Activated CD4-positive, alpha-beta memory T cell treated with anti-CD3 and anti-CD28 coated beads, Interleukin-2, amount 10 ng/mL, durations not matched to agents 7 days and 5 days (primary cell): ENCODE results near the gene IFT122. TPM values are rescaled to one million over a fixed set of nuclear protein-coding genes. Genes with fewer than 3 reads are reported as not detected.

Source experiments
- CTCF ChIA-PET: fragments of 350-600 bp; sonication (Branson Sonifier 250); formaldehyde crosslinking; loops from one replicate; lab custom pipeline; 2021; ENCODE audit warnings: antibody characterized with exemption, inconsistent platforms; lab: Charles Lee
- POLR2A ChIA-PET: fragments of 350-600 bp; sonication (Branson Sonifier 250); formaldehyde crosslinking; loops from one replicate; lab custom pipeline; 2021; ENCODE audit warnings: antibody characterized with exemption; lab: Charles Lee
- DNase-seq: peaks from one replicate; pipeline ENCODE4 v3.0.0-alpha.2; 2020
- H3K27ac Mint-ChIP-seq: one replicate; pipeline ENCODE4 v1.8.0; 2021; ENCODE audit warnings: mild to moderate bottlenecking, mixed read lengths
- H3K27me3 Mint-ChIP-seq: one replicate; pipeline ENCODE4 v1.8.0; 2021; ENCODE audit warnings: mixed read lengths
- H3K36me3 Mint-ChIP-seq: one replicate; pipeline ENCODE4 v1.8.0; 2021; ENCODE audit warnings: low read depth, mixed read lengths
- H3K4me1 Mint-ChIP-seq: one replicate; pipeline ENCODE4 v1.8.0; 2021; ENCODE audit warnings: mixed read lengths
- H3K4me3 Mint-ChIP-seq: one replicate; pipeline ENCODE4 v1.8.0; 2021; ENCODE audit warnings: mild to moderate bottlenecking, mixed read lengths
- H3K9me3 Mint-ChIP-seq: one replicate; pipeline ENCODE4 v1.8.0; 2021; ENCODE audit warnings: mixed read lengths
- total RNA-seq, 2 experiments: library from RNA; stranded (reverse); gene quantifications; one replicate each; pipeline ENCODE4 v1.2.3, GENCODE V29; 2021

Gene IFT122
- total RNA-seq, 2 experiments from 2014 or later, result 22.6 to 22.8 TPM

GRCh38 chr3:129417326-129417725 lies 22.7 kb upstream of the IFT122 start:
- POLR2A ChIA-PET, result interaction anchor here (0.6 to 1.4 kb wide), 3 partner anchors 12 to 38 kb away, joined by 3 read pairs; no protein-coding TSS in a partner anchor
- no peak overlapping the region for H3K4me3 Mint-ChIP-seq

DNA sequence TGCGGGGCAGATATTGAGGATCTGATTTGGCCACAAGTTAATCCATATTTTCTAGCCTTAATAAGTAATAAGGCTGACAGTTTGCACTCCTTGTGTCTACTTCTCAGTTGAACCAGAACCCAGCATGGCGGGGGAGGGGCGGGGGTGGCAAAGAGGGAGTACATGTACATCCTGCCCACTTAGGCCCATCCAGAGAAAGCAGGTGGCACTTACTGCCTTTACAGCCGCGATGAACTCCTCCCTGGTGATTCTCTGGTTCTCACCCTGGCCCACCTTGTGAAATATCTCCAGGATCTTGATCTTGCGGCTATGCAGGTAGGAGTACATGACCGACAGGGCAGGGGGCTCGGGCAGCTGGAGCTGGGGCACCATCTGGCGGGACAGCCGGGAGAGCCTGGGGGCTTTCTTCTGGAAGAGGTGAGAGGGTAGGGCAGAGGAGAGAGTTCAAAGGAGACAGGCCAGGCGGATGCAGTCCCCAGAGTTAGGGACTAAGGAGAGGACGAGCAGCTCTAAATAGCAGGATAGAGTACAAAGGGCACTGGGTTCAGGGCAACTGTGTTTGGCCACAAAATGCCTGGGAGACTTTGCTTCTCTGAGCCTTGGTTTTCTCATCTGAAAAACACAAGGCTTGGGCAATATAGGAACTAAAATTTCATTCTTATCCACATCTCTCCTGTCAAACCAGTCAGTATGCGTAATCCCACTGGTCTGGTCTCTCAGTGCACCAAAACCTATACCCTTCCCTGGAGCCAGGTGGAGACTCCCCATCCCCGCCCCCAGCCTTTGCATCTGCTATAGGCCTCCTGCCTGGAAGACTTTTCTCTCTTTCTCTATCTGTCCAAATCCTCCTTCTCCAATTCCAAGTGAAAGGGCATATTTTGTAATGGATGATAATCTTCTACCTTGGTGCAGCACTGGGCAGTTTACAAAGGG lies 21.7 kb upstream of the IFT122 start:
- no peak for DNase-seq
- Mint-ChIP-seq H3K4me3 (no peak overlapping the region), H3K27ac (no peak overlapping the region)

More at GRCh38 chr3:129417326-129417725, 22.7 kb upstream of the IFT122 start:
- H3K27me3 Mint-ChIP-seq, result peaks cover 4% of the 10 kb centered on the region
- DNase-seq, result no peak
- CTCF ChIA-PET, result interaction anchor here (1.2 kb wide), 1 partner anchor 23 kb away, joined by 3 read pairs; the partner anchor contains the start of genes IFT122 and MBD4
- no peaks in the 10 kb centered on the region for H3K9me3 Mint-ChIP-seq
- H3K27ac Mint-ChIP-seq, result no peak overlapping the region
- no peaks in the 10 kb centered on the region for H3K4me1 Mint-ChIP-seq
- no peaks in the 10 kb centered on the region for H3K36me3 Mint-ChIP-seq

DNA sequence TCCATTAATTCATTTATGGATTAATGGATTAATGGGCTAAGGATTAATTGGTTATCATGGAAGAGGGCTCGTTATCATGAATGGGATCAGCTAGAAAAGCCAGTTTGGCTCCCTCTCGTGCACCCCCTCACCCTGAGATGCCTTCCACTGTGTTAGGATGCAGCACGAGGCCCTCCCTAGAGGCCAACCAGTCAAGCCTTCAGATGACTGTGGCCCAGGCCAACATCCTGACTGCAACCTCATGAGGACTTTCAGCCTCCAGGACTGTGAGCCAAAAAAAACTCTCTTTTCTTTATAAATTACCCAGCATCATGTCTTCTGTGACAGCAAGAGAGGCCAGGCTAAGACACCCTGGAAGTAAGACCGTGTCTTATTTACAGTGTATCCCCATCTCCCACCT lies 20.5 kb upstream of the IFT122 start:
- POLR2A ChIA-PET, result interaction anchor here (2.3 kb wide), 1 partner anchor 9 kb away, joined by 8 read pairs; the partner anchor contains the start of gene EFCAB12
- CTCF ChIA-PET, result no interaction called here
- H3K4me3 Mint-ChIP-seq, result no peak overlapping the region

More for the DNA sequence above, 21.7 kb upstream of the IFT122 start:
- H3K27me3 Mint-ChIP-seq, result no peaks in the 10 kb centered on the region
- ChIA-PET CTCF (interaction anchor here (1.2 kb wide), 1 partner anchor 22 kb away, joined by 3 read pairs; the partner anchor contains the start of genes IFT122 and MBD4), POLR2A (interaction anchor here (1.0 to 2.3 kb wide), 3 partner anchors 10 to 21 kb away, joined by 3 to 8 read pairs (median 3); partner anchors contain the start of gene EFCAB12)
- H3K36me3 Mint-ChIP-seq, result no peaks in the 10 kb centered on the region
- H3K9me3 Mint-ChIP-seq, result no peaks in the 10 kb centered on the region
- H3K4me1 Mint-ChIP-seq, result no peaks in the 10 kb centered on the region

GRCh38 chr3:129421236-129421883 lies 18.7 kb upstream of the IFT122 start:
- no peak overlapping the region for H3K27ac Mint-ChIP-seq
- no peak overlapping the region for H3K4me3 Mint-ChIP-seq
- H3K27me3 Mint-ChIP-seq, result no peaks in the 10 kb centered on the region
- no peaks in the 10 kb centered on the region for H3K36me3 Mint-ChIP-seq
- H3K4me1 Mint-ChIP-seq, result peaks cover 5% of the 10 kb centered on the region
- no peak for DNase-seq
- POLR2A ChIA-PET, result interaction anchor here (1.1 kb wide), 1 partner anchor 19 kb away, joined by 4 read pairs; the partner anchor contains the start of genes IFT122 and MBD4
- H3K9me3 Mint-ChIP-seq, result no peaks in the 10 kb centered on the region
- CTCF ChIA-PET, result interaction anchor here (1.6 kb wide), 1 partner anchor 105 kb away, joined by 3 read pairs; a partner anchor contains a TSS

More for the DNA sequence above, 20.5 kb upstream of the IFT122 start:
- Mint-ChIP-seq H3K9me3 (no peaks in the 10 kb centered on the region), H3K36me3 (no peaks in the 10 kb centered on the region), H3K27ac (no peak overlapping the region), H3K27me3 (no peaks in the 10 kb centered on the region), H3K4me1 (peaks cover 5% of the 10 kb centered on the region)
- no peak for DNase-seq

DNA sequence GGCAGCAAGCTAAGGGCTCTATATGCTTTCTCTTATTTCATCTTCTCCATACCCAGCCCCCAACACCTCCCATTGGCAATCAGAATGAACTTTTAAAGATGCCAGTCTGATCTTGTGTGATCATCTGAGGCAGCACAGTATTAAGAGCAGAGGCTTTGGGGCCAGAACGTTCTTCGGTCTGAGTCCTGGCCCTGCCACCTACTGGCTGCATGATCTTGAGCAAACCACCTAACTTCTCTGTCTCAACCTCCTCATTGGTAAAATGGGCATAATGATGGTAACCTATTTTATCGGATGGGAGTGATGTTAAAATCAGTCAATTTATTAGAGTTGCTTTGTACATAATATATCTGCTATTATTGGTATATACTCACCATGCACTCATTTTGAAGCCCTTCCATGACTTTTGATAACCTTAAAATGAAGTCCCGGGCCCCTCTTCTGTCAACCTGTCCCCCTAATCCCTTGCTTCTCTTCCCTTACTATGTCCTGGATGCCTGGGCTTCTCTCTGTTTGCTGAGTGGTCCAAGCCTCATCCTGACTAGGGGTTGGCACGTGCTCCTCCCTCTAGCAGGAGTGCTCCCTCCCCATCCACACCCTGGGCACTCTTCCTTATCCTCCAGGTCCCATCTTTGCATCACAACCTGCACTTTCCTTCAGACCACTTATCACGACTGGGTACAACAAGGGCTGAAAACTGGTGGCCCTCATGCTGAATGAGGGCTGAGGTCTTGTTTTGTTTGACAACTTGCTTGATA lies 17.9 kb upstream of the IFT122 start:
- H3K36me3 Mint-ChIP-seq, result no peaks in the 10 kb centered on the region
- POLR2A ChIA-PET, result interaction anchor here (1.1 to 1.6 kb wide), 2 partner anchors 18 kb away, joined by 4 to 7 read pairs; partner anchors contain the start of genes IFT122 and MBD4
- H3K4me1 Mint-ChIP-seq, result peaks cover 5% of the 10 kb centered on the region
- no peak overlapping the region for H3K27ac Mint-ChIP-seq
- H3K9me3 Mint-ChIP-seq, result no peaks in the 10 kb centered on the region
- no peak for DNase-seq
- no peaks in the 10 kb centered on the region for H3K27me3 Mint-ChIP-seq
- H3K4me3 Mint-ChIP-seq, result no peak overlapping the region
- CTCF ChIA-PET, result interaction anchor here (1.5 to 1.6 kb wide), 2 partner anchors 22 to 106 kb away, joined by 3 to 6 read pairs; a partner anchor contains a TSS

DNA sequence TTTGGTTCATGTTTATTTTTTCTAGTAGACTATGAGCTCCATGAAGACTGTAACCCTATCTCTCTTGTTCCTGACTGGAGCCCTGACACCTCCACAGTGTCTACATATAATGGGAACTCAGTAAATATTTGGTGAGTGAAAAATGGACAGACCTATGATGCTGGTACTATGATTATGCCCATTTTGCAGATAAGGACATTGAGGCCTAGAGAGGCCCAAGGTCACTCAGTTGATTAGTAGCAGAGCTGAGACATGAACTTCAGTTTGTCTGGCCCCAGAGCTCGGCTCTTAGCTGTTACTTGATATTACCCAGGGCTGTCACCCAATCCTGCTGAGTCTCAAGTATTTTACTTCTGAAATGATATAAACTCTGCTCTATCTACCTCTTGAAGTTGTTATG lies 17.1 kb upstream of the IFT122 start:
- Mint-ChIP-seq H3K36me3 (no peaks in the 10 kb centered on the region), H3K27ac (no peak overlapping the region), H3K4me1 (peaks cover 8% of the 10 kb centered on the region), H3K4me3 (no peak overlapping the region), H3K27me3 (peaks cover 4% of the 10 kb centered on the region), H3K9me3 (no peaks in the 10 kb centered on the region)
- CTCF ChIA-PET, result interaction anchor here (0.9 to 1.5 kb wide), 2 partner anchors 23 to 105 kb away, joined by 3 to 6 read pairs; no protein-coding TSS in a partner anchor
- no peak for DNase-seq
- POLR2A ChIA-PET, result interaction anchor here (1.1 to 1.6 kb wide), 2 partner anchors 18 to 19 kb away, joined by 3 to 7 read pairs; partner anchors contain the start of genes IFT122 and MBD4

DNA sequence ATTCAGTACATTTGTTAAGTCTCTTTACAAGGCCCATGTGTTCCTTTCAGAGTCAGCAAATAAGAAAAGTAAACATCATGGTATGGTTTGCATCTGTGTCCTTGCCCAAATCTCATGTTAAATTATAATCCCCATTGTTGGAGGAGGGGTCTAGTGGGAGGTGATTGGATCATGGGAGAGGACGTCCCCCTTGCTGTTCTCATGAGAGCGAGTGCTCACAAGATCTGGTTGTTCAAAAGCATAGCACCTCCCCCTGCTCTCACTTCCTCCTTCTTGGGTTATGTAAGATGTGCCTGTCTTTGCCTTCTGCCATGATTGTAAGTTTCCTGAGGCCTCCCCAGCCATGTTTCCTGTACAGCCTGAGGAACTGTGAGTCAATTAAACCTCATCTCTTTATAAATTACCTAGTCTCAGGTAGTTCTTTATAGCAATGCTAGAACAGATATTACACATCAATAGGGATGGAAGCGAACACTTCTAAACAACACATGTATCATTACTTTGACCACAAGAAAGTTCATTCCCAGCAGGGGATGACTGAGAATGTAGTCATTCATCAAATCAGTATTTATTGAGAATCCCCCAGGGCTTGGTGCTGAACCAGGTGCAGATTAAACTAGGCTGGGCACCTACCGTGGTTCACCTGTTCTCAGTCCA lies 15.7 kb upstream of the IFT122 start:
- Mint-ChIP-seq H3K4me3 (no peak overlapping the region), H3K27ac (no peak overlapping the region), H3K36me3 (peaks cover 8% of the 10 kb centered on the region), H3K9me3 (no peaks in the 10 kb centered on the region), H3K4me1 (peaks cover 22% of the 10 kb centered on the region), H3K27me3 (peaks cover 5% of the 10 kb centered on the region)
- CTCF ChIA-PET, result no interaction called here
- DNase-seq, result no peak
- POLR2A ChIA-PET, result no interaction called here

- POLR2A ChIA-PET, result no interaction called here
- no peaks in the 10 kb centered on the region for H3K9me3 Mint-ChIP-seq
- H3K27ac Mint-ChIP-seq, result no peak overlapping the region
- no peak overlapping the region for H3K4me3 Mint-ChIP-seq
- no peak for DNase-seq
- H3K27me3 Mint-ChIP-seq, result peaks cover 5% of the 10 kb centered on the region
- peaks cover 30% of the 10 kb centered on the region for H3K4me1 Mint-ChIP-seq
- peaks cover 8% of the 10 kb centered on the region for H3K36me3 Mint-ChIP-seq
- CTCF ChIA-PET, result no interaction called here
These were observed 14.8 kb upstream of the IFT122 start for GRCh38 chr3:129425213-129425612.

- POLR2A ChIA-PET, result no interaction called here
- CTCF ChIA-PET, result interaction anchor here (0.6 to 0.7 kb wide), 2 partner anchors 78 to 1312 kb away, joined by 4 to 5 read pairs; no protein-coding TSS in a partner anchor
- H3K9me3 Mint-ChIP-seq, result no peaks in the 10 kb centered on the region
- no peak overlapping the region for H3K4me3 Mint-ChIP-seq
- peaks cover 32% of the 10 kb centered on the region for H3K4me1 Mint-ChIP-seq
- DNase-seq, result no peak
- no peak overlapping the region for H3K27ac Mint-ChIP-seq
- H3K27me3 Mint-ChIP-seq, result peaks cover 5% of the 10 kb centered on the region
- H3K36me3 Mint-ChIP-seq, result peaks cover 10% of the 10 kb centered on the region
These were observed 14.4 kb upstream of the IFT122 start for GRCh38 chr3:129425619-129426018.

GRCh38 chr3:129428007-129428375 lies 12.0 kb upstream of the IFT122 start:
- no peaks in the 10 kb centered on the region for H3K9me3 Mint-ChIP-seq

GRCh38 chr3:129428376-129429079 lies 11.5 kb upstream of the IFT122 start, which contains the start of gene EFCAB12:
TSS of gene EFCAB12 (minus strand) at chr3:129428636. CDS start at chr3:129428488, 148 bp downstream.
- Mint-ChIP-seq H3K9me3 (no peaks in the 10 kb centered on the region), H3K4me1 (peaks cover 50% of the 10 kb centered on the region), H3K27ac (no peak within 1 kb of the TSS), H3K4me3 (peak within 1 kb of the TSS; percentile 22), H3K27me3 (peaks cover 5% of the 10 kb centered on the region), H3K36me3 (peaks cover 35% of the 10 kb centered on the region)
- peak; percentile 91 for DNase-seq
- POLR2A ChIA-PET, result interaction anchor here (0.7 to 4.5 kb wide), 6 partner anchors 9 to 165 kb away, joined by 3 to 46 read pairs (median 6); partner anchors contain the start of genes IFT122 and MBD4
- CTCF ChIA-PET, result interaction anchor here (0.6 to 1.3 kb wide), 4 partner anchors 12 to 45 kb away, joined by 3 to 5 read pairs (median 4); partner anchors contain the start of genes IFT122 and MBD4

More at GRCh38 chr3:129428007-129428375, 12.0 kb upstream of the IFT122 start:
- Mint-ChIP-seq H3K27me3 (peaks cover 5% of the 10 kb centered on the region), H3K4me3 (peak overlapping the region; percentile 22), H3K4me1 (peaks cover 49% of the 10 kb centered on the region), H3K36me3 (peaks cover 29% of the 10 kb centered on the region), H3K27ac (no peak overlapping the region)
- no peak for DNase-seq
- ChIA-PET POLR2A (interaction anchor here (1.1 to 4.5 kb wide), 5 partner anchors 8 to 179 kb away, joined by 3 to 46 read pairs (median 8); partner anchors contain the start of genes COPG1, IFT122 and MBD4), CTCF (interaction anchor here (1.1 to 1.7 kb wide), 3 partner anchors 12 to 45 kb away, joined by 4 to 8 read pairs (median 4); partner anchors contain the start of genes IFT122 and MBD4)
